NCI-H2107 treated with DMSO at 0.1 percent for 48 hours (cell line): ENCODE measurements around the gene ZFYVE19.

ENCODE experiments used
- DNase-seq: peaks from one replicate; lab custom pipeline; 2025; ENCODE audit not compliant: unreplicated experiment; lab: John Stamatoyannopoulos, UW

The ZFYVE19 gene

DNA sequence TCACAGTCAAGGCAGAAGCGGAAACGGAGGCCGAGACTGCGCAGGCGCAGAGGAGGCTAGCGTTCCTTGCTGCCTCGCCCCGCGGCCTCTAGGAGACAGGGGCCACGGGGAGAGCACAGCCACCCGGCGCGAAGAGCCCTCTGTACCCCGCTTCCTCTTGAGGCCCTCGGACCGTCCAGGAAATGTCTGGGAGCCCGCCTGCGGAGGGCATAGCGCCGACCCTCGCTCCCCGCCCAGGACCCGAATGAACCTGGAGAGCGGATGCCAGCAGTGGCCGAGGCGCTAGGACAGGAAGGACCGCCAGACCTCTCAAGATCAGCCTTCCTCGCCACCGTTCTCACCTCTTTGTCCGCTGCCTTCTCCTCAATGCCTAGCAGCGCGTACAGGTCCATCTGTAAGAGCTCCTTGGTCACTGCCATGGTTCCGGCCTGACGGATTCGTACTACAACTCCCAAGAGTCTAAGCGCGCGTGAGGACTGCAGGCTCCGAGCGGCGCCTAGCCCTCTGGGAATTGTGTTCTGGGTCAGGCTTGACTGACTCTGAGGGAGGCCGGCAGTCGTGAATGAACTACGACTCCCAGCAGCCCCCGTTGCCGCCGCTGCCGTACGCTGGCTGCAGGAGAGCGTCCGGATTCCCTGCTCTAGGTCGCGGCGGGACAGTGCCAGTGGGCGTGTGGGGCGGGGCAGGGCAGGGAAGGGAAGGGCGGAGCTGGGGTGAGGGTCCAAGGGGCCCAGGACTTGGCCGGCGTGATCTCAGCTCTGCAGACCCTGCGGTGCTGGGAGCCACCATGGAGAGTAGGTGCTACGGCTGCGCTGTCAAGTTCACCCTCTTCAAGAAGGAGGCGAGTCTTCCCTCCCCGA lies at the start of gene ZFYVE19, which contains the start of gene DNAJC17:
ZFYVE19 (plus strand) TSS at position 62 of the 860 bp plus-strand sequence; CDS start at position 563, 501 bp downstream.
DNAJC17 (minus strand) TSS at position 446 of the 860 bp plus-strand sequence; CDS start at position 419, 27 bp downstream.
- peak; percentile 90 for DNase-seq

GRCh38 chr15:40759961-40760360 lies 46.9 kb upstream of the ZFYVE19 start:
- no peak for DNase-seq

DNA sequence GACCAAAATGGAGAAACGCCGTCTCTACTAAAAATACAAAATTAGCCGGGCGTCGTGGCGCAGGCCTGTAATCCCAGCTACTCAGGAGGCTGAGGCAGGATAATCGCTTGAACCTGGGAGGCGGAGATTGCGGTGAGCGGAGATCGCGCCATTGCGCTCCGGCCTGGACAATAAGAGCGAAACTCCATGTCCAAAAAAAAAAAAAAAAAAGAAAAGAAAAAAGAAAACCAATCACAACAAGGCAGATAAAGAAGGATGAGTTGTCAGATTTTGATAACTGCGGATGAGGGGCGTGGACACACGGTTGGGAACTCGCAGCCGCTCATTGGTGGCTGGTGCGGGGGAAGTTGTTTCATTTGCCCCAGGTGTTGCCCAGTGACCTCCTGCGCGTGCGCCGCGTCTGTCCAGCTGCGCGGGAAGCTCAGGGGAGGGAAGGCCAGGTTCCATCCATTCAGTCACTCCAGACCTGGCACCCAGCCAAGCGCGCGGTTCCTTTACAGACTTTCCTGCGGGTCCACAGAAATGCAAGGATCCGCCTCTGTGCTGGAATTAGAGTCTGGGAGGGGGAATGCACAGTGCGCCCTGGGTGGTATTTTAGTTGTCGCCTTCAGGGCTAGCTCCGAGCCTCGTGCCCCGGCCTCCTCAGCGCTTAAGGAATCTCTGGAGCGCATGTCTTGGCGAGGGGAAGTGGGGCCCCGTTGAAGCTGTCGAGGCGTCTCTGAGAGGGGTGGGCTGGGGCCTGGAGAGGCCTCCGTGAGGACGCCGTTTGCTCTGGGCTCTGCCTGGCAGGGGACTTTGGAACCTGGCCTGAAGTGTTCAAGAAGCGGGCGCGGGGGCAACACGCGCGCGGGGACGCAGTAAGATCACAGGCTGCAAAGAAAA lies 43.7 kb upstream of the ZFYVE19 start:
- DNase-seq = peak; percentile 33

- DNase-seq = no peak
Measured at GRCh38 chr15:40763801-40764628, 42.9 kb upstream of the ZFYVE19 start, which contains the start of gene GCHFR. Gene GCHFR, plus strand, starts transcription at chr15:40764068. Its CDS starts 113 bp downstream, at chr15:40764181.

GRCh38 chr15:40764629-40765103 lies 42.2 kb upstream of the ZFYVE19 start:
- no peak for DNase-seq

DNA sequence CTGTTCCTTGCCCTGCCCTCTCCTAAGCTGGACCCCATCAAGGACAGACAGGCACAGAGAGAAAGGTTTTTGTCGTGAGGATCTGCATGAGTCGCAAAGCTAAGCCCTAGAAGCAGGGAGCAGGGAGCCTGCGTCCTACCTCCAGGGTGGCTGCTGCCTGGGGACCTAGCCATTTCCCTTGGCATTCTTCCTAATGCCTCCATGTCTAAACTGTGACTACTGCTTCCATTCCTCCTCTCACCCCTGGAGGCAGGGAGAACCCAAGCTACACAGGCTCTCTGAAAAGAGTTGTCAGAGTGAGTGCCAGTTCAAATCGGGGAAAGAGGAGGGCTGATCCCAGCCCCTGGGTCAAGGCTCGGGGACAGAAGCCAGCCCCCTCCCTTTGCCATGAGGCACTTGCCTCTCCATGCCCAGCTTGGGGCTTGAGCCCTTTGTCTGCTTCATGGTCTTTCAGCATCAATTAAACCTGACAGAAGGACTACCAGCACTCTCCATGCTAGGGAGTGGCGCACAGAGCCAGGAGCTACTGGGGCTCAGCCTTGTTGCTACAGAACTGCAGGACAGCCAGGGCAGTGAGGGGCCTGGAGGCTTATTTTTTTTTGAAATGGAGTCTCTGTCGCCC lies 40.6 kb upstream of the ZFYVE19 start:
- no peak for DNase-seq

GRCh38 chr15:40766906-40767837 lies 39.7 kb upstream of the ZFYVE19 start:
- DNase-seq = no peak

DNA sequence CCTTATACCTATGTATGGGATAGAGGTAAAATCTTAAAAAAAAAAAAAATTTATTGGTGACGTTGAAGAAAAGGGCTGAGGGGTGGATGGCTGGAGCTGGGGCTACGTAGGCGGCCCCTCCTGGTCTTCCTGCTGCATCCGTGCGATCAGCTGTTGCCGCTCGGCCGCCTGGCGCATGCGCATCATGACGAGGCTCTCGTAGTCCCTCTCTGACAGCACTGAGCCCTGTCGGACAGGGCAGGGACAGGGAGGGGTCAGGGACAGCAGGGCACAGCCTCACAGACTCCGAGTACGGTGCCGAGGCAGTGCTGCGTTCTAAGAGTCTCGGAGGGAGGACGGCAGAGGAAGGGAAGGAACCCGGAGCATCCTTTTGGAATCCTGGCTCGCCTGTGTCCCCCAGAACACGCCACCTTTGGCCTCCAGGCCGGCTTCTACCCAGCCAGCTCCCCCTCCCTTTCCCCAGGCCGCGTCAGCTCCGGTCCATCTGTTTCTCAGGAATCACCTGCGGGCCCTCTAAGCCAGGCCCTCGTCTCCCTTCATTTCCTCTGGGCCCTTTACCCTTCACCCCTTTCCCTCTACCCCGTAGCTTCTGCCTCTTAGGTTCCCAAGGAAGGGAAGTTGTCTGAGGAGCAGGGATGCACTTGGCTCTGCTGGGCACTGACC lies 38.9 kb upstream of the ZFYVE19 start:
- DNase-seq = no peak

DNA sequence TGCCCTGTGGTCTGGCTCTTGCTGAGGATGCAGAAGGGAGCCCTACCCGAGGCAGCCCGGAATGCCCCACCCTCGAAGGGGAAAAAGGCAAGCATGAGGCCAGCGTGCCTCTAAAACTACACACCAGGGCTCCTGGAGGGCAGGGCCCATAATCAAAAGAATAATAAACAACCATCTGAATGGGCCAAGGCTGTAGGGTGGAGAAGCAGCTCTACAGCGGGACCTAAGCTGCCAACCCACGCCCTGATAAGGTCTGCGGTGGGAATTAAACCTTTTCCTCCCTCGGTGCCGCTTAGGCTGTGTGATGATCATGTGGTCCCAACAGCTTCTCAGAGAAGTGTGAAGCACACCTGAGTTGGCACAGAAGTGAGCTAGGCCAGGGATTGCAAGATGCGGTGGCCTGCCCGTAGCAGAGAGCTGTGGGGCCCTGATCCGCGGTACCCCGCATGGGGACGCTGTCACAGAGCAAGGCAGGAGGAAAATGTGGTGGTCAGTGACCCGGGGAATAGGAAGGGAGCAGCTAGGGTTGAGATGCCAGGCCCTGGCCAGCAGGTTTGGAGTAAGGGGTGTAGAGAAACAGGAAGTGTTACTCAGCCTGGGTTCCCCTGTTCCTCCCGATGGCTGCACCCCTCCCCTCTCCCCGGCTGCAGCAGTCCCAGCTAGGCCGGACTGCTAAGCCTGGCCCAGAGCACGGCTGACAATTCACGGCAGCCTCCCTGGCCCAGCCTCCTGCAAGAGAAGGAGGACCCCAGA lies 38.2 kb upstream of the ZFYVE19 start:
- DNase-seq = no peak

- peak; percentile 55 for DNase-seq
Measured at GRCh38 chr15:40769274-40770146, 37.4 kb upstream of the ZFYVE19 start, which contains the start of gene C15orf62. Gene C15orf62, plus strand, starts transcription at chr15:40769980. Its CDS starts 516 bp downstream, at chr15:40770496.

DNA sequence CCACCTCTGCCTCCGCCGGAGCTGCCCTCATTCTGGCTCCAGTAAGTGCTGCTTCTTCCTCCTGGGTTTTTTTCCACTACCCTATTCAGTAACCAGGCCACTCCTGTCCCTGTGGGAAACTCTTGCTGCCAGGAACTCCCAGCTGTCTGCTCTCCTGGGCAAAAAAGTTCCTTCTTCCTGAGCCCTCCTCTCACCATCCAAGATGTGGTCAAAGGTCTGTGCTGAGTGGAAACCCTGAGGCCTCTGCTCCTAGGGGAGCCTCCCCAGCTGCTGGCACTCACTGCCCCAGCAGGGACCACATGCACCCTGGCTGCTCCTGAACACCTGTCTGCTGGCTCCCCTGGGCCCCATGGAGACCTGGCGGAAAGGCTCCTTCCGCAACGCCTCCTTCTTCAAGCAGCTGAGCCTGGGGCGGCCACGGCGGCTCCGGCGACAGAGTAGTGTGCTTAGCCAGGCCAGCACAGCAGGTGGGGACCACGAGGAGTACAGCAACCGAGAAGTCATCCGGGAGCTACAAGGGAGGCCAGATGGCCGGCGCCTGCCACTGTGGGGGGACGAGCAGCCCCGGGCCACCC lies 36.7 kb upstream of the ZFYVE19 start:
- DNase-seq = peak; percentile 36

DNA sequence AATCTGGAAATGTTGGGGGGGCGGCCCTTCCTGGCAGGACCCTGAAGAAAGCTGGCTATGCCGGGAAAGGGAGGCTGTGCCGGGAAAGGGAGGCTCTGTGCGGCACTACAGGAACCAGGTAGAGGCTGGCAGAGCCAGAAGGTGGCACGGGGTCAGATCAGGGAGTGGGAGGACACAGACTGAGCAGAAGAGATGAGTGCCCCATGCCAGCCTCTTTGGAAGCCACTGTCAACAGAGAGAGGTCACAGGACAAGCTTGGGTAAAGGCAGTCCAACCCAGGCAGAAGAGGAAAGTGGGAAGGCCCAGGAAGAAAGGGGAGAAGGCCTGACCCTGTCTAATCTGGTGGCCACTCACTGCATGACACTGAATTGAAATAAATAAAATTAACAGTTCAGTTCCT lies 35.6 kb upstream of the ZFYVE19 start:
- no peak for DNase-seq

GRCh38 chr15:40772014-40772413 lies 34.9 kb upstream of the ZFYVE19 start:
- no peak for DNase-seq

- no peak for DNase-seq
Measured at GRCh38 chr15:40773496-40773895, 33.4 kb upstream of the ZFYVE19 start.

- DNase-seq = no peak
Measured at GRCh38 chr15:40773902-40774301, 33.0 kb upstream of the ZFYVE19 start.

- DNase-seq = no peak
Measured at GRCh38 chr15:40775007-40775406, 31.9 kb upstream of the ZFYVE19 start.
